ENCODE data around the gene ZNF749.

GRCh38 chr19:57421037-57421436 lies 14.1 kb upstream of the ZNF749 start:
- TF ChIP-seq CTCF (conservative IDR thresholded peaks at IDR 0.05) (no peak), EZH2 (IDR thresholded peaks at IDR 0.05; ENCODE audit: low read depth) (no peak)

All from PC-9 (cell line).